Neural progenitor cell (in vitro differentiated cells): ENCODE measurements around the gene BCL2L13.

ENCODE experiments used
- EZH2 ChIP-seq: fragments of 200-600 bp; sonication (generic); IDR thresholded peaks from 2 replicates; pipeline ENCODE4 v1.6.1; 2017; ENCODE audit warnings: antibody characterized with exemption, mild to moderate bottlenecking, moderate library complexity
- TF ChIP-seq, protein P1 (sequence below): fragments of 200-600 bp; sonication (generic); IDR thresholded peaks from 2 replicates; pipeline ENCODE4 v1.5.1; 2017; ENCODE audit warnings: antibody characterized with exemption, mild to moderate bottlenecking

DNA sequence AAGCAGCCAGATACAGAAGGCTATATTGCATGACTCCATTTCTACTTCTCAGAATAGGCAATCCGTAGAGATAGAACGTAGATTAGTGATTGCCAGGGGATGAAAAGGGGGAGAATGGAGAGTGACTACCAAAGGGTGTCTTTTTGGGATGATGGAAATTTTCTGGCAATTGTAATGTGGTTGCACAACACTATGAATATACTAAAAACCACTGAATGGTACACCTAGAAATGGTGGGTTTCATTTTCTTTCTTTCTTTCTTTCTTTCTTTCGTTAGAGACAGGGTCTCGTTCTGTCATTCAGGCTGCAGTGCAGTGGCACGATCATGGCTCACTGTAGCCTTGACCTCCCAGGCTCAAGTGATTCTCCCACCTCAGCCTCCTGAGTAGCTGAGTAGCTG is 81.4 kb downstream of the BCL2L13 start:
- no peak for TF ChIP-seq EZH2
- TF ChIP-seq, protein P1, sequence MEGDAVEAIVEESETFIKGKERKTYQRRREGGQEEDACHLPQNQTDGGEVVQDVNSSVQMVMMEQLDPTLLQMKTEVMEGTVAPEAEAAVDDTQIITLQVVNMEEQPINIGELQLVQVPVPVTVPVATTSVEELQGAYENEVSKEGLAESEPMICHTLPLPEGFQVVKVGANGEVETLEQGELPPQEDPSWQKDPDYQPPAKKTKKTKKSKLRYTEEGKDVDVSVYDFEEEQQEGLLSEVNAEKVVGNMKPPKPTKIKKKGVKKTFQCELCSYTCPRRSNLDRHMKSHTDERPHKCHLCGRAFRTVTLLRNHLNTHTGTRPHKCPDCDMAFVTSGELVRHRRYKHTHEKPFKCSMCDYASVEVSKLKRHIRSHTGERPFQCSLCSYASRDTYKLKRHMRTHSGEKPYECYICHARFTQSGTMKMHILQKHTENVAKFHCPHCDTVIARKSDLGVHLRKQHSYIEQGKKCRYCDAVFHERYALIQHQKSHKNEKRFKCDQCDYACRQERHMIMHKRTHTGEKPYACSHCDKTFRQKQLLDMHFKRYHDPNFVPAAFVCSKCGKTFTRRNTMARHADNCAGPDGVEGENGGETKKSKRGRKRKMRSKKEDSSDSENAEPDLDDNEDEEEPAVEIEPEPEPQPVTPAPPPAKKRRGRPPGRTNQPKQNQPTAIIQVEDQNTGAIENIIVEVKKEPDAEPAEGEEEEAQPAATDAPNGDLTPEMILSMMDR, result no peak
